Liver (tissue), 9 donors: ENCODE results near the gene BMAL2. TPM values are rescaled to one million over a fixed set of nuclear protein-coding genes. Genes with fewer than 3 reads are reported as not detected.

Source experiments
- DNase-seq: peaks from one replicate; pipeline ENCODE4 v3.0.0-alpha.2; 2017; ENCODE audit warnings: low spot score
- H3K27ac ChIP-seq, 2 donors: one replicate each; pipeline ENCODE4 v1.7.0; 2013; ENCODE audit warnings: inconsistent platforms in 2 of 2, low read length in 2 of 2, control low read depth in 1 of 2, low read depth in 1 of 2, mild to moderate bottlenecking in 1 of 2
- H3K27me3 ChIP-seq, 4 donors: one replicate each; pipeline versions ENCODE4 v1.6.1 to v1.7.0; 2013; ENCODE audit warnings: low read length in 3 of 4, inconsistent platforms in 1 of 4, mild to moderate bottlenecking in 1 of 4, moderate library complexity in 1 of 4; ENCODE audit not compliant: control insufficient read depth in 4 of 4, insufficient read depth in 4 of 4
- H3K36me3 ChIP-seq, 4 donors: one replicate each; pipeline versions ENCODE4 v1.6.1 to v1.7.0; 2013; ENCODE audit warnings: low read length in 3 of 4, mild to moderate bottlenecking in 3 of 4, low read depth in 1 of 4, moderate library complexity in 1 of 4; ENCODE audit not compliant: control insufficient read depth in 4 of 4, insufficient read depth in 3 of 4
- H3K4me1 ChIP-seq, 4 donors: one replicate each; pipeline versions ENCODE4 v1.6.1 to v1.7.0; 2013; ENCODE audit warnings: low read length in 3 of 4, mild to moderate bottlenecking in 3 of 4, moderate library complexity in 1 of 4; ENCODE audit not compliant: control insufficient read depth in 4 of 4, insufficient read depth in 4 of 4
- H3K4me3 ChIP-seq, 3 donors: one replicate each; pipeline versions ENCODE4 v1.6.1 to v1.7.0; 2013; ENCODE audit warnings: low read length in 3 of 3, control low read depth in 1 of 3, low read depth in 1 of 3, mild to moderate bottlenecking in 1 of 3
- H3K9ac ChIP-seq, 2 donors: one replicate each; pipeline ENCODE4 v1.7.0; 2013; ENCODE audit warnings: low read length in 2 of 2, mild to moderate bottlenecking in 2 of 2, moderate library complexity in 2 of 2, control low read depth in 1 of 2, low read depth in 1 of 2
- H3K9me3 ChIP-seq, 4 donors: one replicate each; pipeline versions ENCODE4 v1.6.1 to v1.7.0; 2013; ENCODE audit warnings: low read length in 3 of 4; ENCODE audit not compliant: control insufficient read depth in 4 of 4
- EGR1 ChIP-seq, 2 donors: IDR thresholded peaks; 2 replicates each; pipeline ENCODE4 v1.6.1; 2016 to 2018; ENCODE audit warnings: antibody characterized with exemption in 2 of 2, low read depth in 2 of 2
- FOXA1 ChIP-seq: IDR thresholded peaks from 2 replicates; pipeline ENCODE4 v1.6.1; 2016; ENCODE audit warnings: antibody characterized with exemption
- FOXA2 ChIP-seq: IDR thresholded peaks from 2 replicates; pipeline ENCODE4 v1.6.1; 2016; ENCODE audit warnings: antibody characterized with exemption
- GABPA ChIP-seq, 2 donors: IDR thresholded peaks in 1 of 2; conservative IDR thresholded peaks in 1 of 2; 2 replicates each; pipeline ENCODE4 v1.6.1; 2016; ENCODE audit warnings: antibody characterized with exemption in 2 of 2, mild to moderate bottlenecking in 1 of 2, moderate library complexity in 1 of 2
- HNF4A ChIP-seq, 2 donors: conservative IDR thresholded peaks; 2 replicates each; pipeline ENCODE4 v1.6.1; 2016; ENCODE audit warnings: antibody characterized with exemption in 2 of 2, mild to moderate bottlenecking in 2 of 2
- HNF4G ChIP-seq: IDR thresholded peaks from 2 replicates; pipeline ENCODE4 v1.6.1; 2016; ENCODE audit warnings: antibody characterized with exemption
- JUND ChIP-seq, 2 donors: IDR thresholded peaks; 2 replicates each; pipeline ENCODE4 v1.6.1; 2016; ENCODE audit warnings: antibody characterized with exemption in 2 of 2
- NR2F2 ChIP-seq: IDR thresholded peaks from 2 replicates; pipeline ENCODE4 v1.6.1; 2016; ENCODE audit warnings: antibody characterized with exemption
- RAD21 ChIP-seq, 2 donors: IDR thresholded peaks; 2 replicates each; pipeline ENCODE4 v1.6.1; 2016; ENCODE audit warnings: antibody characterized with exemption in 2 of 2, mild to moderate bottlenecking in 2 of 2
- RXRA ChIP-seq, 2 donors: IDR thresholded peaks; 2 replicates each; pipeline ENCODE4 v1.6.1; 2017 to 2018; ENCODE audit warnings: antibody characterized with exemption in 2 of 2, mild to moderate bottlenecking in 1 of 2
- SP1 ChIP-seq: IDR thresholded peaks from 2 replicates; pipeline ENCODE4 v1.6.1; 2018; ENCODE audit warnings: antibody characterized with exemption, mild to moderate bottlenecking
- TAF1 ChIP-seq: conservative IDR thresholded peaks from 2 replicates; pipeline ENCODE4 v1.6.1; 2016; ENCODE audit warnings: antibody characterized with exemption, mild to moderate bottlenecking
- YY1 ChIP-seq: IDR thresholded peaks from 2 replicates; pipeline ENCODE4 v1.6.1; 2016; ENCODE audit warnings: antibody characterized with exemption, mild to moderate bottlenecking
- WGBS: extraction: QIAGEN DNeasy Blood & Tissue Kit; methylation state at CpG from one replicate; pipeline ENCODE4 v1.1.7; 2013; 5-methylcytosine and 5-hydroxymethylcytosine counted together
- polyA plus RNA-seq, 2 donors: library from polyadenylated mRNA; stranded (reverse) in 1 of 2; unstranded in 1 of 2; fragments of 200-250 nt in 1 of 2; fragments of >200 nt in 1 of 2; fragmentation: Nextera tagmentation in 1 of 2; extraction: Ambion mirVana in 1 of 2; gene quantifications; one replicate each; pipeline versions ENCODE4 v1.2.1 to v1.2.3, GENCODE V29; 2013 to 2015
- total RNA-seq, 2 donors: library from RNA; depleted of rRNA; stranded (reverse); fragments of >200 nt; gene quantifications; one replicate each; pipeline ENCODE4 v1.2.3, GENCODE V29; 2014
- TF ChIP-seq, protein P1 (sequence below): IDR thresholded peaks from 2 replicates; pipeline ENCODE4 v1.6.1; 2016; ENCODE audit warnings: antibody characterized with exemption
- TF ChIP-seq, protein P2 (sequence below): IDR thresholded peaks from 2 replicates; pipeline ENCODE4 v1.6.1; 2016; ENCODE audit warnings: antibody characterized with exemption
- TF ChIP-seq, protein P3 (sequence below): fragments of 150-350 bp; IDR thresholded peaks from 2 replicates; pipeline ENCODE4 v1.5.1; 2017; ENCODE audit warnings: improper control_type of control experiment, low read depth, low read length; ENCODE audit not compliant: missing input control
- TF ChIP-seq, protein P4 (sequence below): IDR thresholded peaks from 2 replicates; pipeline ENCODE4 v1.6.1; 2016; ENCODE audit warnings: antibody characterized with exemption
- TF ChIP-seq, protein P5 (sequence below): IDR thresholded peaks from 2 replicates; pipeline ENCODE4 v1.6.1; 2016; ENCODE audit warnings: antibody characterized with exemption, mild to moderate bottlenecking
- donor health status: healthy.
- donor health status: healthy.
- donor health status: healthy.
- donor health status: healthy.
- donor health status: healthy.

The BMAL2 gene
- total and polyA plus RNA-seq, 4 donors: 1.4 to 4.4 (median 1.7) TPM

DNA sequence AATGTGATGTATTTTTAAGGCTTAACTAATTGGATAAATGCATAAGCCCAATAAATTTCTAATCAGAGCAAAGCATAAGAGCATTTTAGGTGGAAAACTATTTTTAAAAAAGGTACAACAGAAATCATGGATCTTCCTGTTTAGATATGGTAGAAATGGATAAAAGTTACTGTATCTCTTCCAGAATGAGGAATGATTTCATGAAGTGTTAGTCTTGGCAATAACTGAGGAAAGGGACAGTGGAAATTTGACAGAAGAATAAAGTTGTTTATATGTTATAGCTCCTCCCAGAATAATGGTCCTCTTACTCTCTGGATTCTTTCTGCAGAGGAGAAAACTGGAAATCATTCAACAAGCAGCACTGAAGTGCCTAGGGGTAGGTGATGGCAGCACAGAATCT lies 32.4 kb upstream of the BMAL2 start:
- H3K36me3 ChIP-seq: peaks cover 2 to 6% (median 3%) of the 10 kb centered on the region in 4 donors
- DNase-seq: no peak
- no peak overlapping the region for H3K4me3 ChIP-seq
- no peaks in the 10 kb centered on the region for H3K9me3 ChIP-seq
- H3K4me1 ChIP-seq: peaks cover 0 to 15% (median 9%) of the 10 kb centered on the region in 4 donors
- TF ChIP-seq FOXA1: no peak
- no peak for TF ChIP-seq HNF4G
- TF ChIP-seq NR2F2: no peak
- TF ChIP-seq SP1: no peak
- no peaks in the 10 kb centered on the region for H3K27me3 ChIP-seq
- no peak overlapping the region for H3K9ac ChIP-seq
- H3K27ac ChIP-seq: no peak overlapping the region

DNA sequence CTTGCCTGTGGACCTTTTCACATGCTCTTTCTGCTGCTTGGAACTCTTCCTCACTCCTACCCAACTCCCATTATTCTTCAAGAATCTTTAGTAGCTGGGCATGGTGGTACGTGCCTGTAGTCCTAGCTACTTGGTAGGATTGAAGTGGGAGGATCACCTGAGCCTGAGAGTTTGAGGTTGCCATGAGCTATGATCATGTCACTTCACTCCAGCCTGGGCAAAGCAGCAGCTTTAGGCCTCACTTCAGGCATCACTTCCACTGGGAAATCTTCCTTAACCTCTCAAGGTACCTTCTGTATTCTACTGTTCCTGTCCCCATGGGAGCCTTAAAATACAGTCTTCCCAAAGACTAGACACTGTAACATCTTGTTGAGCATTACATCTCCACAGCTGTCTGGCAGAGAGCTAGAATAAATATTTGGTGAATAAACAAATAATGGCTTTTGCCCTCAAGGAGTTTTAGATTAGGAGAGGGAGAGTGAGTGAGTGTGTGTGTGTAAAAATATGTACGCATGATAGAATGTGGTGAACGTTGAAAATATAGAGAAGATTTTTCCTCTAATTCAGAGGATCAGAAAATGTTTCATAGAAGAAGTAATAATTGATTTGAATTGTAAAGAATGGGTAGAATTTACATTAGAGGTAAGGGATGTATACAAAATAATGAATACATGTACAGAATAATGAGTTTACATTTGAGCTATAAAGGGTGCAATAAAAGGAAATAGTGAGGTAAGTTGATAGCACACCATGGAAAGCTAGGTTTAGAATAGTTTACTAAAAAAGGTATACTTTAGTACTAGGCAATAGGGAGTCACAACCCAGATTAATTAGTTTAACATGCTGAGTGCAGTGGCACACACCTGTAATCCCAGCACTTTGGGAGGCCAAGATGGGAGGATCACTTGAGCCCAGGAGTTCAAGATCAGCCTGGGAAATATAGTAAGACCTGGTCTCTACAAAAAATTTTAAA lies 29.2 kb upstream of the BMAL2 start:
- Histone ChIP-seq H3K4me3 (no peak overlapping the region), H3K9me3 (no peaks in the 10 kb centered on the region), H3K27me3 (no peaks in the 10 kb centered on the region), H3K9ac (no peak overlapping the region), H3K27ac (no peak overlapping the region), H3K4me1 (peaks cover 0 to 15% (median 9%) of the 10 kb centered on the region in 4 donors), H3K36me3 (peaks cover 2 to 6% (median 3%) of the 10 kb centered on the region in 4 donors)
- WGBS: 43% methylated on average over 3 of the region's 3 CpGs
- TF ChIP-seq HNF4G (no peak), FOXA2 (peak; percentile 47), NR2F2 (no peak), RXRA (IDR thresholded peaks at IDR 0.05) (peak; percentile 9 to 47), GABPA (IDR thresholded peaks at IDR 0.05 in 1 of 2, conservative IDR thresholded peaks at IDR 0.05 in 1 of 2) (no peak), SP1 (peak; percentile 28), FOXA1 (peak; percentile 16), TAF1 (no peak), HNF4A (conservative IDR thresholded peaks at IDR 0.05) (peak; percentile 72 to 75), EGR1 (IDR thresholded peaks at IDR 0.05; ENCODE audit: low read depth in 2 of 2) (no peak), JUND (IDR thresholded peaks at IDR 0.05) (peak in 1 of 2 donors; percentile 55), RAD21 (IDR thresholded peaks at IDR 0.05) (peak; percentile 50 to 52), YY1 (peak; percentile 38)
- TF ChIP-seq, protein P1, sequence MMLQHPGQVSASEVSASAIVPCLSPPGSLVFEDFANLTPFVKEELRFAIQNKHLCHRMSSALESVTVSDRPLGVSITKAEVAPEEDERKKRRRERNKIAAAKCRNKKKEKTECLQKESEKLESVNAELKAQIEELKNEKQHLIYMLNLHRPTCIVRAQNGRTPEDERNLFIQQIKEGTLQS: no peak
- TF ChIP-seq, protein P2, sequence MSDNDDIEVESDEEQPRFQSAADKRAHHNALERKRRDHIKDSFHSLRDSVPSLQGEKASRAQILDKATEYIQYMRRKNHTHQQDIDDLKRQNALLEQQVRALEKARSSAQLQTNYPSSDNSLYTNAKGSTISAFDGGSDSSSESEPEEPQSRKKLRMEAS: peak; percentile 37
- TF ChIP-seq, protein P3, sequence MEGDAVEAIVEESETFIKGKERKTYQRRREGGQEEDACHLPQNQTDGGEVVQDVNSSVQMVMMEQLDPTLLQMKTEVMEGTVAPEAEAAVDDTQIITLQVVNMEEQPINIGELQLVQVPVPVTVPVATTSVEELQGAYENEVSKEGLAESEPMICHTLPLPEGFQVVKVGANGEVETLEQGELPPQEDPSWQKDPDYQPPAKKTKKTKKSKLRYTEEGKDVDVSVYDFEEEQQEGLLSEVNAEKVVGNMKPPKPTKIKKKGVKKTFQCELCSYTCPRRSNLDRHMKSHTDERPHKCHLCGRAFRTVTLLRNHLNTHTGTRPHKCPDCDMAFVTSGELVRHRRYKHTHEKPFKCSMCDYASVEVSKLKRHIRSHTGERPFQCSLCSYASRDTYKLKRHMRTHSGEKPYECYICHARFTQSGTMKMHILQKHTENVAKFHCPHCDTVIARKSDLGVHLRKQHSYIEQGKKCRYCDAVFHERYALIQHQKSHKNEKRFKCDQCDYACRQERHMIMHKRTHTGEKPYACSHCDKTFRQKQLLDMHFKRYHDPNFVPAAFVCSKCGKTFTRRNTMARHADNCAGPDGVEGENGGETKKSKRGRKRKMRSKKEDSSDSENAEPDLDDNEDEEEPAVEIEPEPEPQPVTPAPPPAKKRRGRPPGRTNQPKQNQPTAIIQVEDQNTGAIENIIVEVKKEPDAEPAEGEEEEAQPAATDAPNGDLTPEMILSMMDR: no peak
- TF ChIP-seq, protein P4, sequence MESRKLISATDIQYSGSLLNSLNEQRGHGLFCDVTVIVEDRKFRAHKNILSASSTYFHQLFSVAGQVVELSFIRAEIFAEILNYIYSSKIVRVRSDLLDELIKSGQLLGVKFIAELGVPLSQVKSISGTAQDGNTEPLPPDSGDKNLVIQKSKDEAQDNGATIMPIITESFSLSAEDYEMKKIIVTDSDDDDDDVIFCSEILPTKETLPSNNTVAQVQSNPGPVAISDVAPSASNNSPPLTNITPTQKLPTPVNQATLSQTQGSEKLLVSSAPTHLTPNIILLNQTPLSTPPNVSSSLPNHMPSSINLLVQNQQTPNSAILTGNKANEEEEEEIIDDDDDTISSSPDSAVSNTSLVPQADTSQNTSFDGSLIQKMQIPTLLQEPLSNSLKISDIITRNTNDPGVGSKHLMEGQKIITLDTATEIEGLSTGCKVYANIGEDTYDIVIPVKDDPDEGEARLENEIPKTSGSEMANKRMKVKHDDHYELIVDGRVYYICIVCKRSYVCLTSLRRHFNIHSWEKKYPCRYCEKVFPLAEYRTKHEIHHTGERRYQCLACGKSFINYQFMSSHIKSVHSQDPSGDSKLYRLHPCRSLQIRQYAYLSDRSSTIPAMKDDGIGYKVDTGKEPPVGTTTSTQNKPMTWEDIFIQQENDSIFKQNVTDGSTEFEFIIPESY: no peak
- TF ChIP-seq, protein P5, sequence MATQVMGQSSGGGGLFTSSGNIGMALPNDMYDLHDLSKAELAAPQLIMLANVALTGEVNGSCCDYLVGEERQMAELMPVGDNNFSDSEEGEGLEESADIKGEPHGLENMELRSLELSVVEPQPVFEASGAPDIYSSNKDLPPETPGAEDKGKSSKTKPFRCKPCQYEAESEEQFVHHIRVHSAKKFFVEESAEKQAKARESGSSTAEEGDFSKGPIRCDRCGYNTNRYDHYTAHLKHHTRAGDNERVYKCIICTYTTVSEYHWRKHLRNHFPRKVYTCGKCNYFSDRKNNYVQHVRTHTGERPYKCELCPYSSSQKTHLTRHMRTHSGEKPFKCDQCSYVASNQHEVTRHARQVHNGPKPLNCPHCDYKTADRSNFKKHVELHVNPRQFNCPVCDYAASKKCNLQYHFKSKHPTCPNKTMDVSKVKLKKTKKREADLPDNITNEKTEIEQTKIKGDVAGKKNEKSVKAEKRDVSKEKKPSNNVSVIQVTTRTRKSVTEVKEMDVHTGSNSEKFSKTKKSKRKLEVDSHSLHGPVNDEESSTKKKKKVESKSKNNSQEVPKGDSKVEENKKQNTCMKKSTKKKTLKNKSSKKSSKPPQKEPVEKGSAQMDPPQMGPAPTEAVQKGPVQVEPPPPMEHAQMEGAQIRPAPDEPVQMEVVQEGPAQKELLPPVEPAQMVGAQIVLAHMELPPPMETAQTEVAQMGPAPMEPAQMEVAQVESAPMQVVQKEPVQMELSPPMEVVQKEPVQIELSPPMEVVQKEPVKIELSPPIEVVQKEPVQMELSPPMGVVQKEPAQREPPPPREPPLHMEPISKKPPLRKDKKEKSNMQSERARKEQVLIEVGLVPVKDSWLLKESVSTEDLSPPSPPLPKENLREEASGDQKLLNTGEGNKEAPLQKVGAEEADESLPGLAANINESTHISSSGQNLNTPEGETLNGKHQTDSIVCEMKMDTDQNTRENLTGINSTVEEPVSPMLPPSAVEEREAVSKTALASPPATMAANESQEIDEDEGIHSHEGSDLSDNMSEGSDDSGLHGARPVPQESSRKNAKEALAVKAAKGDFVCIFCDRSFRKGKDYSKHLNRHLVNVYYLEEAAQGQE: no peak
- DNase-seq: no peak
